Testis (tissue), 2 donors: ENCODE results near the gene ZNF577.

Source experiments
- POLR2A ChIP-seq: fragments of 450-650 bp; IDR thresholded peaks from one replicate; pipeline ENCODE4 v1.6.1; 2017; ENCODE audit warnings: antibody characterized with exemption, mild to moderate bottlenecking, moderate library complexity
- TF ChIP-seq, protein P1 (sequence below), 3 experiments: fragments of 450-650 bp in 2 of 3; fragments of 200-600 bp in 1 of 3; sonication (generic) in 1 of 3; IDR thresholded peaks; one replicate each; pipeline ENCODE4 v1.5.1; 2016 to 2019; ENCODE audit warnings: antibody characterized with exemption in 3 of 3, mild to moderate bottlenecking in 2 of 3, moderate library complexity in 1 of 3

DNA sequence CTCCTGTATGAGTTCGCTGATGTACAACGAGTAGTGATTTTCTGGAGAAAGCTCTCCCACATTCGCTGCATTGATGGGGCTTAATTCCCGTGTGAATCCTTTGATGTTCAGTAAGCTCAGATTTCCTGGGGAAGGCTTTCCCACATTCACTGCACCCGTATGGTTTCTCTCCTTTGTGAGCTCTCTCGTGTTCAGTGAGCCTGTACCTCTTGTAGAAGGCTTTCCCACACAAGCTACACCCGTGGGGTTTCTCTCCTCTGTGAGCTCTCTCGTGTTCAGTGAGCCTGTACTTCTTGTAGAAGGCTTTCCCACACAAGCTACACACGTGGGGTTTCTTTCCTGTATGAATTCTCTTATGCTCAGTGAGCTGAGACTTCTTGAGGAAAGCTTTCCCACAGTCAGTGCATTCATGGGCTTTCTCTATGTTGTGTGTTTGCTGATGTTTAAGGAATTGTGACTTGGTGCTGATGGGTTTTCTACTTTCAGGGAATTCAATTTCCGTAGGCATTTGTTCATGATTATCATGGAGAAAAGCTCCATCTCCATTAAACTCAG is 3.5 kb upstream of the ZNF577 start:
- TF ChIP-seq, protein P1, sequence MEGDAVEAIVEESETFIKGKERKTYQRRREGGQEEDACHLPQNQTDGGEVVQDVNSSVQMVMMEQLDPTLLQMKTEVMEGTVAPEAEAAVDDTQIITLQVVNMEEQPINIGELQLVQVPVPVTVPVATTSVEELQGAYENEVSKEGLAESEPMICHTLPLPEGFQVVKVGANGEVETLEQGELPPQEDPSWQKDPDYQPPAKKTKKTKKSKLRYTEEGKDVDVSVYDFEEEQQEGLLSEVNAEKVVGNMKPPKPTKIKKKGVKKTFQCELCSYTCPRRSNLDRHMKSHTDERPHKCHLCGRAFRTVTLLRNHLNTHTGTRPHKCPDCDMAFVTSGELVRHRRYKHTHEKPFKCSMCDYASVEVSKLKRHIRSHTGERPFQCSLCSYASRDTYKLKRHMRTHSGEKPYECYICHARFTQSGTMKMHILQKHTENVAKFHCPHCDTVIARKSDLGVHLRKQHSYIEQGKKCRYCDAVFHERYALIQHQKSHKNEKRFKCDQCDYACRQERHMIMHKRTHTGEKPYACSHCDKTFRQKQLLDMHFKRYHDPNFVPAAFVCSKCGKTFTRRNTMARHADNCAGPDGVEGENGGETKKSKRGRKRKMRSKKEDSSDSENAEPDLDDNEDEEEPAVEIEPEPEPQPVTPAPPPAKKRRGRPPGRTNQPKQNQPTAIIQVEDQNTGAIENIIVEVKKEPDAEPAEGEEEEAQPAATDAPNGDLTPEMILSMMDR (IDR thresholded peaks at IDR 0.05): no peak
- TF ChIP-seq POLR2A: no peak
